HG03432 (cell line): ENCODE data around the gene EBPL.
A peak's percentile ranks its signal among the peaks of the same experiment; 100 is the strongest.
"Not testable (repeated sequence)": the region's sequence is repeated elsewhere in the genome, so short reads cannot be mapped to it uniquely, and the experiment has no call there.

Experiments used
- ATAC-seq: cut with Tn5 transposase; IDR thresholded peaks from one replicate; pipeline ENCODE4 v1.9.1; 2021; ENCODE audit warnings: mild to moderate bottlenecking, moderate library complexity; ENCODE audit not compliant: unreplicated experiment

Gene EBPL

GRCh38 chr13:49690995-49691784 is at the start of gene EBPL:
Gene EBPL (minus strand): TSS chr13:49691486. CDS start chr13:49691424, 62 bp downstream.
- peak; percentile 99 for ATAC-seq

GRCh38 chr13:49740870-49741269 is 49.6 kb upstream of the EBPL start:
- ATAC-seq, result no peak

GRCh38 chr13:49739498-49740187 is 48.4 kb upstream of the EBPL start:
- no peak for ATAC-seq

GRCh38 chr13:49733181-49733951 is 42.1 kb upstream of the EBPL start:
- ATAC-seq, result no peak

GRCh38 chr13:49731766-49732165 is 40.5 kb upstream of the EBPL start:
- no peak for ATAC-seq

GRCh38 chr13:49716615-49717014 is 25.3 kb upstream of the EBPL start:
- no peak for ATAC-seq

- no peak for ATAC-seq
These were observed 23.5 kb upstream of the EBPL start for GRCh38 chr13:49714757-49715156.

GRCh38 chr13:49711218-49711863 is 20.1 kb upstream of the EBPL start:
- ATAC-seq, result no peak

- ATAC-seq, result not testable (repeated sequence)
These were observed 13.0 kb upstream of the EBPL start for GRCh38 chr13:49704264-49704663.

GRCh38 chr13:49701491-49701890 is 10.2 kb upstream of the EBPL start:
- no peak for ATAC-seq

- no peak for ATAC-seq
These were observed 6.2 kb upstream of the EBPL start for GRCh38 chr13:49697468-49697867.

- no peak for ATAC-seq
These were observed 3.2 kb upstream of the EBPL start for GRCh38 chr13:49694446-49694845.

GRCh38 chr13:49693877-49694276 is 2.6 kb upstream of the EBPL start:
- no peak for ATAC-seq

GRCh38 chr13:49693191-49693733 is 2.0 kb upstream of the EBPL start:
- ATAC-seq, result no peak

GRCh38 chr13:49690133-49690994 is 922 bp downstream of the EBPL start:
- peak; percentile 16 for ATAC-seq

GRCh38 chr13:49683489-49683888 is 7.8 kb downstream of the EBPL start:
- peak; percentile 86 for ATAC-seq

- ATAC-seq, result no peak
These were observed 9.3 kb downstream of the EBPL start for GRCh38 chr13:49681842-49682435.

GRCh38 chr13:49679246-49679645 is 12.0 kb downstream of the EBPL start:
- no peak for ATAC-seq

- no peak for ATAC-seq
These were observed 12.9 kb downstream of the EBPL start for GRCh38 chr13:49678191-49678914.
